Hepatocyte (in vitro differentiated cells): ENCODE measurements around the gene ADGRF3. TPM values are rescaled to one million over a fixed set of nuclear protein-coding genes. Genes with fewer than 3 reads are reported as not detected.
"Not testable (repeated sequence)": the region's sequence is repeated elsewhere in the genome, so short reads cannot be mapped to it uniquely, and the experiment has no call there.

Experiments
- DNase-seq: peaks from one replicate; pipeline ENCODE4 v3.0.0-alpha.2; 2016; ENCODE audit warnings: low spot score
- H2AFZ ChIP-seq: fragments of 200-600 bp; sonication (generic); 2 replicates; pipeline ENCODE4 v1.6.0; 2016; ENCODE audit warnings: antibody characterized with exemption, mild to moderate bottlenecking
- H3K27ac ChIP-seq: fragments of 200-600 bp; sonication (generic); 2 replicates; pipeline ENCODE4 v1.5.1; 2016; ENCODE audit warnings: mild to moderate bottlenecking
- H3K27me3 ChIP-seq: fragments of 200-600 bp; sonication (generic); 2 replicates; pipeline ENCODE4 v1.6.1; 2016
- H3K36me3 ChIP-seq: fragments of 200-600 bp; sonication (generic); replicated peaks from 2 replicates; pipeline ENCODE4 v1.5.1; 2016; ENCODE audit warnings: low read depth; ENCODE audit not compliant: insufficient read depth
- H3K4me1 ChIP-seq: fragments of 200-600 bp; sonication (generic); 2 replicates; pipeline ENCODE4 v1.5.1; 2016; ENCODE audit warnings: mild to moderate bottlenecking, moderate library complexity; ENCODE audit not compliant: insufficient read depth
- H3K4me2 ChIP-seq: fragments of 200-600 bp; sonication (generic); 2 replicates; pipeline ENCODE4 v1.6.0; 2016
- H3K4me3 ChIP-seq: fragments of 200-600 bp; sonication (generic); 2 replicates; pipeline ENCODE4 v1.5.1; 2016; ENCODE audit warnings: mild to moderate bottlenecking
- H3K79me2 ChIP-seq: fragments of 200-600 bp; sonication (generic); 2 replicates; pipeline ENCODE4 v1.6.0; 2017; ENCODE audit warnings: mild to moderate bottlenecking
- H3K9me2 ChIP-seq: fragments of 200-600 bp; sonication (generic); replicated peaks from 2 replicates; pipeline ENCODE4 v1.6.0; 2017; ENCODE audit warnings: mild to moderate bottlenecking; ENCODE audit not compliant: insufficient read depth
- H3K9me3 ChIP-seq: fragments of 200-600 bp; sonication (generic); 2 replicates; pipeline ENCODE4 v1.5.1; 2016; ENCODE audit warnings: low read depth, mild to moderate bottlenecking
- H4K20me1 ChIP-seq: fragments of 200-600 bp; sonication (generic); 2 replicates; pipeline ENCODE4 v1.6.0; 2016; ENCODE audit warnings: mild to moderate bottlenecking; ENCODE audit not compliant: insufficient read depth, poor library complexity, severe bottlenecking
- CTCF ChIP-seq: fragments of 200-600 bp; sonication (generic); IDR thresholded peaks from 2 replicates; pipeline ENCODE4 v1.5.1; 2016; ENCODE audit warnings: antibody characterized with exemption, mild to moderate bottlenecking; ENCODE audit not compliant: poor library complexity
- EZH2 ChIP-seq: fragments of 200-600 bp; sonication (generic); IDR thresholded peaks from 2 replicates; pipeline ENCODE4 v1.6.1; 2016; ENCODE audit warnings: antibody characterized with exemption, mild to moderate bottlenecking, borderline replicate concordance
- EZH2phosphoT487 ChIP-seq: fragments of 200-600 bp; sonication (generic); IDR thresholded peaks from one replicate; pipeline ENCODE4 v1.6.1; 2018; ENCODE audit warnings: antibody characterized with exemption, mild to moderate bottlenecking, low read depth, moderate library complexity; ENCODE audit not compliant: unreplicated experiment, severe bottlenecking
- WGBS: methylation state at CpG from one replicate; pipeline ENCODE4 v1.1.6; 2016; ENCODE audit warnings: low lambda C conversion rate; ENCODE audit errors: missing lambda C conversion rate; 5-methylcytosine and 5-hydroxymethylcytosine counted together
- polyA plus RNA-seq: library from polyadenylated mRNA; unstranded; fragments of >200 nt; fragmentation: Nextera tagmentation; extraction: Ambion mirVana; gene quantifications from 2 replicates; pipeline ENCODE4 v1.2.1, GENCODE V29; 2016
- total RNA-seq: library from RNA; depleted of rRNA; stranded (reverse); fragments of >200 nt; gene quantifications from 2 replicates; pipeline ENCODE4 v1.2.3, GENCODE V29; 2014

ADGRF3 gene
- total and polyA plus RNA-seq, 2 experiments from 2014 or later: 0.63 to 1.3 TPM

- Histone ChIP-seq H3K27ac (no peak overlapping the region), H4K20me1 (no peaks in the 10 kb centered on the region), H3K4me3 (no peak overlapping the region), H3K4me2 (no peak overlapping the region), H3K9me2 (no peaks in the 10 kb centered on the region), H3K27me3 (no peaks in the 10 kb centered on the region), H3K9me3 (no peaks in the 10 kb centered on the region), H3K4me1 (no peaks in the 10 kb centered on the region), H2AFZ (no peak overlapping the region), H3K36me3 (no peaks in the 10 kb centered on the region), H3K79me2 (no peaks in the 10 kb centered on the region)
- 89% methylated on average over 3 of the region's 3 CpGs for WGBS
- DNase-seq: no peak
- TF ChIP-seq CTCF: no peak
- TF ChIP-seq EZH2phosphoT487: no peak
- no peak for TF ChIP-seq EZH2
Observed at GRCh38 chr2:26330604-26331003, 16.0 kb downstream of the ADGRF3 start.

- DNase-seq: peak; percentile 89
- Histone ChIP-seq H3K4me3 (no peak overlapping the region), H3K27me3 (no peaks in the 10 kb centered on the region), H2AFZ (no peak overlapping the region), H3K4me2 (no peak overlapping the region), H3K9me2 (no peaks in the 10 kb centered on the region), H3K9me3 (no peaks in the 10 kb centered on the region), H4K20me1 (no peaks in the 10 kb centered on the region), H3K79me2 (no peaks in the 10 kb centered on the region), H3K27ac (no peak overlapping the region), H3K36me3 (no peaks in the 10 kb centered on the region), H3K4me1 (no peaks in the 10 kb centered on the region)
- peak; percentile 95 for TF ChIP-seq CTCF
- TF ChIP-seq EZH2phosphoT487: no peak
- 9% methylated on average over 7 of the region's 7 CpGs for WGBS
Observed at GRCh38 chr2:26330114-26330549, 16.5 kb downstream of the ADGRF3 start.

GRCh38 chr2:26329083-26329482 is 17.5 kb downstream of the ADGRF3 start:
- H3K79me2 ChIP-seq, DNase-seq, H3K4me2 ChIP-seq, H3K4me3 ChIP-seq, H2AFZ ChIP-seq, H3K27ac ChIP-seq, H3K36me3 ChIP-seq, H3K9me2 ChIP-seq, H3K9me3 ChIP-seq, H4K20me1 ChIP-seq, H3K27me3 ChIP-seq, H3K4me1 ChIP-seq: not testable (repeated sequence)
- 93% methylated on average over 4 of the region's 4 CpGs for WGBS

GRCh38 chr2:26327291-26328272 is 19.0 kb downstream of the ADGRF3 start:
- TF ChIP-seq CTCF (no peak), EZH2phosphoT487 (no peak), EZH2 (no peak)
- Histone ChIP-seq H3K4me3 (no peak overlapping the region), H3K36me3 (no peaks in the 10 kb centered on the region), H4K20me1 (no peaks in the 10 kb centered on the region), H3K27me3 (no peaks in the 10 kb centered on the region), H3K4me1 (no peaks in the 10 kb centered on the region), H3K9me2 (no peaks in the 10 kb centered on the region), H3K9me3 (no peaks in the 10 kb centered on the region), H3K79me2 (no peaks in the 10 kb centered on the region), H3K27ac (no peak overlapping the region), H2AFZ (no peak overlapping the region), H3K4me2 (no peak overlapping the region)
- DNase-seq: no peak
- 60% methylated on average over 4 of the region's 5 CpGs for WGBS
